GM23338 (cell line): ENCODE data around the gene NT5M. TPM values are rescaled to one million over a fixed set of nuclear protein-coding genes. Genes with fewer than 3 reads are reported as not detected.

Source experiments
- ATAC-seq: fragments of 200-7000 bp; cut with Tn5 transposase; 3 replicates; pipeline ENCODE4 v1.9.1; 2020
- DNase-seq: peaks from one replicate; pipeline ENCODE4 v3.0.0-alpha.2; 2015; ENCODE audit warnings: low spot score
- H2AFZ ChIP-seq: fragments of 200-600 bp; sonication (generic); 2 replicates; pipeline ENCODE4 v1.8.0; 2016; ENCODE audit warnings: antibody characterized with exemption, mild to moderate bottlenecking, moderate library complexity
- H3F3A ChIP-seq: fragments of 200-600 bp; sonication (generic); replicated peaks from 2 replicates; pipeline ENCODE4 v1.8.0; 2017; ENCODE audit warnings: antibody characterized with exemption, mixed run types, low read depth
- H3K27ac ChIP-seq: fragments of 200-600 bp; sonication (generic); 2 replicates; pipeline ENCODE4 v1.6.1; 2016; ENCODE audit warnings: low read depth
- H3K27me3 ChIP-seq: fragments of 200-600 bp; sonication (generic); 2 replicates; pipeline ENCODE4 v1.8.0; 2016; ENCODE audit warnings: mild to moderate bottlenecking, mixed run types, moderate library complexity; ENCODE audit not compliant: insufficient read depth
- H3K36me3 ChIP-seq: fragments of 200-600 bp; sonication (generic); 2 replicates; pipeline ENCODE4 v1.8.0; 2016; ENCODE audit warnings: mild to moderate bottlenecking; ENCODE audit not compliant: insufficient read depth
- H3K4me1 ChIP-seq: fragments of 200-600 bp; sonication (generic); 2 replicates; pipeline ENCODE4 v1.8.0; 2016; ENCODE audit warnings: mild to moderate bottlenecking, moderate library complexity; ENCODE audit not compliant: insufficient read depth
- H3K4me2 ChIP-seq: fragments of 200-600 bp; sonication (generic); 2 replicates; pipeline ENCODE4 v1.7.1; 2017; ENCODE audit warnings: mixed run types
- H3K4me3 ChIP-seq: fragments of 200-600 bp; sonication (generic); 2 replicates; pipeline ENCODE4 v1.6.1; 2016; ENCODE audit warnings: mixed run types
- H3K79me2 ChIP-seq: fragments of 200-600 bp; sonication (generic); replicated peaks from 2 replicates; pipeline ENCODE4 v1.8.0; 2017; ENCODE audit warnings: mild to moderate bottlenecking; ENCODE audit not compliant: insufficient read depth
- H3K9me2 ChIP-seq: fragments of 200-600 bp; sonication (generic); 2 replicates; pipeline ENCODE4 v1.8.0; 2017; ENCODE audit not compliant: insufficient read depth
- H4K20me1 ChIP-seq: fragments of 200-600 bp; sonication (generic); replicated peaks from 2 replicates; pipeline ENCODE4 v1.8.0; 2017; ENCODE audit warnings: mild to moderate bottlenecking; ENCODE audit not compliant: insufficient read depth
- H3K27ac Mint-ChIP-seq: 2 replicates; pipeline ENCODE4 v1.8.0; 2020; ENCODE audit warnings: inconsistent platforms, mild to moderate bottlenecking, moderate library complexity, mixed read lengths
- H3K27me3 Mint-ChIP-seq: 3 replicates; pipeline ENCODE4 v1.8.0; 2022; ENCODE audit warnings: low read depth, mild to moderate bottlenecking, moderate library complexity, mixed read lengths, inconsistent platforms; ENCODE audit not compliant: insufficient read depth, poor library complexity
- H3K36me3 Mint-ChIP-seq: 3 replicates; pipeline ENCODE4 v1.8.0; 2021; ENCODE audit warnings: low read depth, mild to moderate bottlenecking, inconsistent platforms, moderate library complexity, mixed read lengths
- H3K4me1 Mint-ChIP-seq: 3 replicates; pipeline ENCODE4 v1.8.0; 2020; ENCODE audit warnings: mild to moderate bottlenecking, inconsistent platforms, mixed read lengths
- H3K4me3 Mint-ChIP-seq: 3 replicates; pipeline ENCODE4 v1.8.0; 2021; ENCODE audit warnings: moderate library complexity, mild to moderate bottlenecking, inconsistent platforms, mixed read lengths
- H3K9me3 Mint-ChIP-seq: 3 replicates; pipeline ENCODE4 v1.8.0; 2020; ENCODE audit warnings: moderate library complexity, mild to moderate bottlenecking, inconsistent platforms, mixed read lengths
- CREB1 ChIP-seq: fragments of 250-450 bp; sonication (Bioruptor Pico); IDR thresholded peaks from 2 replicates; pipeline ENCODE4 v1.5.0; 2020; ENCODE audit warnings: low read depth, mild to moderate bottlenecking, moderate library complexity
- EZH2 ChIP-seq: fragments of 200-600 bp; sonication (generic); IDR thresholded peaks from one replicate; pipeline ENCODE4 v1.8.0; 2017; ENCODE audit warnings: antibody characterized with exemption, mild to moderate bottlenecking, low read depth; ENCODE audit not compliant: unreplicated experiment
- NANOG ChIP-seq: IDR thresholded peaks from 2 replicates; pipeline ENCODE4 v1.6.1; 2016; ENCODE audit warnings: antibody characterized with exemption, borderline replicate concordance
- ZNF114 ChIP-seq: fragments of 250-450 bp; sonication (Bioruptor Pico); IDR thresholded peaks from 2 replicates; pipeline ENCODE4 v1.5.0; 2020; ENCODE audit warnings: mild to moderate bottlenecking, moderate library complexity
- polyA plus RNA-seq: library from polyadenylated mRNA; unstranded; fragments of >200 nt; fragmentation: Nextera tagmentation; extraction: Ambion mirVana; gene quantifications from 2 replicates; pipeline ENCODE4 v1.2.1, GENCODE V29; 2016
- total RNA-seq: library from RNA; depleted of rRNA; stranded (reverse); fragments of >200 nt; shearing (Covaris generic); gene quantifications from 2 replicates; pipeline ENCODE4 v1.2.3, GENCODE V29; 2014
- TF ChIP-seq, protein P1 (sequence below), 2 experiments: fragments of 200-600 bp in 1 of 2; sonication (generic) in 1 of 2; conservative IDR thresholded peaks; 2 replicates each; pipeline versions ENCODE4 v1.5.1 to v1.6.1; 2016 to 2017; ENCODE audit warnings: antibody characterized with exemption in 2 of 2, low read depth in 2 of 2, mild to moderate bottlenecking in 2 of 2, moderate library complexity in 1 of 2
- TF ChIP-seq, protein P2 (sequence below): fragments of 250-450 bp; sonication (Bioruptor Pico); IDR thresholded peaks from 2 replicates; pipeline ENCODE4 v1.5.0; 2020; ENCODE audit warnings: mild to moderate bottlenecking, moderate library complexity

NT5M gene
- total and polyA plus RNA-seq, 2 experiments from 2014 or later: 6.0 to 10.6 TPM

DNA sequence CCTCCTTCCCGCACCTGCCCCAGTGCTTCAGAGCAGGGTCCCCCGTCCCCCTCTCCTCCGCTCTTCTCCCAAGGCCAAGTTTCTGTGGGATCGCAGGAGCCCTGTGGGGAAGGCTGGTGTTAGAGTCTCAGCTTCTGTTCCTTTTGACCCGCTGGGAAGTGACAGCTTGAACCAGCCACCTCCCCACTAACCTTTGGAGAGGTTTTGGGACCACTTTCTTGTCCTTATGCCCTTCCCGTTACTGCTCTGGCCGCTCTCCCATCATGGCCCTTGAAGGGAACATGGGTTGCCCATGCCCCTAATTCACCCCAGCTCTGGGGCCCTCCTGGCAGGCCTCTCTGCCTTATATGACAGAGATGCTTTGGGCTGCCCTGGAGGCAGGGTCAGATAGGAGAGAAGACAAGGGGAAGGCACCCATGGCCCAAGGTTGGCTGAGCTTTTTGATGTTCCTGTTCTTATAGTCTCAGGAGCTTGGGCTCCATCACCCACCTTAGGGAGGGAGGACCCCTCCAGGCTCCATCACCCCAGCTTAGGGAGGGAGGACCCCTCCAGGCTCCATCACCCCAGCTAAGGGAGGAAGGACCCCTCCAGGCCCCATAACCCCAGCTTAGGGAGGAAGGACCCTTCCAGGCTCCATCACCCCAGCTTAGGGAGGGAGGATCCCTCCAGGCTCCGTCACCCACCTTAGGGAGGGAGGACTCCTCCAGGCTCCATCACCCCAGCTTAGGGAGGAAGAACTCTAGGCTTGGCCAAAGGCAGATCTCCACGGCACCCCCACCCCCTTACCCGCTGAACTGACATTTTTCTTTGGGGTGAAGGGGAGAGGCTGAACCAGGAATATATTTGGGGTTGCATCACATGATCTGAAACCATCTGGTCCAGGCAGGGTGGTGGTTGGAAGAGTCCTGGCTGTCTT, 45.0 kb downstream of the NT5M start:
- Mint-ChIP-seq H3K27me3 (peaks cover 8% of the 10 kb centered on the region), H3K36me3 (no peaks in the 10 kb centered on the region), H3K27ac (no peak overlapping the region), H3K4me1 (peaks cover 4% of the 10 kb centered on the region), H3K4me3 (no peak overlapping the region), H3K9me3 (no peaks in the 10 kb centered on the region)
- H3K36me3 ChIP-seq: no peaks in the 10 kb centered on the region
- no peak overlapping the region for H3K4me2 ChIP-seq
- H3F3A ChIP-seq: no peaks in the 10 kb centered on the region
- H3K4me3 ChIP-seq: no peak overlapping the region
- no peaks in the 10 kb centered on the region for H3K79me2 ChIP-seq
- H3K9me2 ChIP-seq: no peaks in the 10 kb centered on the region
- DNase-seq: no peak
- TF ChIP-seq ZNF114: no peak
- no peak for TF ChIP-seq CREB1
- TF ChIP-seq, protein P1, sequence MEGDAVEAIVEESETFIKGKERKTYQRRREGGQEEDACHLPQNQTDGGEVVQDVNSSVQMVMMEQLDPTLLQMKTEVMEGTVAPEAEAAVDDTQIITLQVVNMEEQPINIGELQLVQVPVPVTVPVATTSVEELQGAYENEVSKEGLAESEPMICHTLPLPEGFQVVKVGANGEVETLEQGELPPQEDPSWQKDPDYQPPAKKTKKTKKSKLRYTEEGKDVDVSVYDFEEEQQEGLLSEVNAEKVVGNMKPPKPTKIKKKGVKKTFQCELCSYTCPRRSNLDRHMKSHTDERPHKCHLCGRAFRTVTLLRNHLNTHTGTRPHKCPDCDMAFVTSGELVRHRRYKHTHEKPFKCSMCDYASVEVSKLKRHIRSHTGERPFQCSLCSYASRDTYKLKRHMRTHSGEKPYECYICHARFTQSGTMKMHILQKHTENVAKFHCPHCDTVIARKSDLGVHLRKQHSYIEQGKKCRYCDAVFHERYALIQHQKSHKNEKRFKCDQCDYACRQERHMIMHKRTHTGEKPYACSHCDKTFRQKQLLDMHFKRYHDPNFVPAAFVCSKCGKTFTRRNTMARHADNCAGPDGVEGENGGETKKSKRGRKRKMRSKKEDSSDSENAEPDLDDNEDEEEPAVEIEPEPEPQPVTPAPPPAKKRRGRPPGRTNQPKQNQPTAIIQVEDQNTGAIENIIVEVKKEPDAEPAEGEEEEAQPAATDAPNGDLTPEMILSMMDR (conservative IDR thresholded peaks at IDR 0.05; ENCODE audit: low read depth in 2 of 2): no peak
- no peak for TF ChIP-seq EZH2
- no peak for TF ChIP-seq NANOG
- TF ChIP-seq, protein P2, sequence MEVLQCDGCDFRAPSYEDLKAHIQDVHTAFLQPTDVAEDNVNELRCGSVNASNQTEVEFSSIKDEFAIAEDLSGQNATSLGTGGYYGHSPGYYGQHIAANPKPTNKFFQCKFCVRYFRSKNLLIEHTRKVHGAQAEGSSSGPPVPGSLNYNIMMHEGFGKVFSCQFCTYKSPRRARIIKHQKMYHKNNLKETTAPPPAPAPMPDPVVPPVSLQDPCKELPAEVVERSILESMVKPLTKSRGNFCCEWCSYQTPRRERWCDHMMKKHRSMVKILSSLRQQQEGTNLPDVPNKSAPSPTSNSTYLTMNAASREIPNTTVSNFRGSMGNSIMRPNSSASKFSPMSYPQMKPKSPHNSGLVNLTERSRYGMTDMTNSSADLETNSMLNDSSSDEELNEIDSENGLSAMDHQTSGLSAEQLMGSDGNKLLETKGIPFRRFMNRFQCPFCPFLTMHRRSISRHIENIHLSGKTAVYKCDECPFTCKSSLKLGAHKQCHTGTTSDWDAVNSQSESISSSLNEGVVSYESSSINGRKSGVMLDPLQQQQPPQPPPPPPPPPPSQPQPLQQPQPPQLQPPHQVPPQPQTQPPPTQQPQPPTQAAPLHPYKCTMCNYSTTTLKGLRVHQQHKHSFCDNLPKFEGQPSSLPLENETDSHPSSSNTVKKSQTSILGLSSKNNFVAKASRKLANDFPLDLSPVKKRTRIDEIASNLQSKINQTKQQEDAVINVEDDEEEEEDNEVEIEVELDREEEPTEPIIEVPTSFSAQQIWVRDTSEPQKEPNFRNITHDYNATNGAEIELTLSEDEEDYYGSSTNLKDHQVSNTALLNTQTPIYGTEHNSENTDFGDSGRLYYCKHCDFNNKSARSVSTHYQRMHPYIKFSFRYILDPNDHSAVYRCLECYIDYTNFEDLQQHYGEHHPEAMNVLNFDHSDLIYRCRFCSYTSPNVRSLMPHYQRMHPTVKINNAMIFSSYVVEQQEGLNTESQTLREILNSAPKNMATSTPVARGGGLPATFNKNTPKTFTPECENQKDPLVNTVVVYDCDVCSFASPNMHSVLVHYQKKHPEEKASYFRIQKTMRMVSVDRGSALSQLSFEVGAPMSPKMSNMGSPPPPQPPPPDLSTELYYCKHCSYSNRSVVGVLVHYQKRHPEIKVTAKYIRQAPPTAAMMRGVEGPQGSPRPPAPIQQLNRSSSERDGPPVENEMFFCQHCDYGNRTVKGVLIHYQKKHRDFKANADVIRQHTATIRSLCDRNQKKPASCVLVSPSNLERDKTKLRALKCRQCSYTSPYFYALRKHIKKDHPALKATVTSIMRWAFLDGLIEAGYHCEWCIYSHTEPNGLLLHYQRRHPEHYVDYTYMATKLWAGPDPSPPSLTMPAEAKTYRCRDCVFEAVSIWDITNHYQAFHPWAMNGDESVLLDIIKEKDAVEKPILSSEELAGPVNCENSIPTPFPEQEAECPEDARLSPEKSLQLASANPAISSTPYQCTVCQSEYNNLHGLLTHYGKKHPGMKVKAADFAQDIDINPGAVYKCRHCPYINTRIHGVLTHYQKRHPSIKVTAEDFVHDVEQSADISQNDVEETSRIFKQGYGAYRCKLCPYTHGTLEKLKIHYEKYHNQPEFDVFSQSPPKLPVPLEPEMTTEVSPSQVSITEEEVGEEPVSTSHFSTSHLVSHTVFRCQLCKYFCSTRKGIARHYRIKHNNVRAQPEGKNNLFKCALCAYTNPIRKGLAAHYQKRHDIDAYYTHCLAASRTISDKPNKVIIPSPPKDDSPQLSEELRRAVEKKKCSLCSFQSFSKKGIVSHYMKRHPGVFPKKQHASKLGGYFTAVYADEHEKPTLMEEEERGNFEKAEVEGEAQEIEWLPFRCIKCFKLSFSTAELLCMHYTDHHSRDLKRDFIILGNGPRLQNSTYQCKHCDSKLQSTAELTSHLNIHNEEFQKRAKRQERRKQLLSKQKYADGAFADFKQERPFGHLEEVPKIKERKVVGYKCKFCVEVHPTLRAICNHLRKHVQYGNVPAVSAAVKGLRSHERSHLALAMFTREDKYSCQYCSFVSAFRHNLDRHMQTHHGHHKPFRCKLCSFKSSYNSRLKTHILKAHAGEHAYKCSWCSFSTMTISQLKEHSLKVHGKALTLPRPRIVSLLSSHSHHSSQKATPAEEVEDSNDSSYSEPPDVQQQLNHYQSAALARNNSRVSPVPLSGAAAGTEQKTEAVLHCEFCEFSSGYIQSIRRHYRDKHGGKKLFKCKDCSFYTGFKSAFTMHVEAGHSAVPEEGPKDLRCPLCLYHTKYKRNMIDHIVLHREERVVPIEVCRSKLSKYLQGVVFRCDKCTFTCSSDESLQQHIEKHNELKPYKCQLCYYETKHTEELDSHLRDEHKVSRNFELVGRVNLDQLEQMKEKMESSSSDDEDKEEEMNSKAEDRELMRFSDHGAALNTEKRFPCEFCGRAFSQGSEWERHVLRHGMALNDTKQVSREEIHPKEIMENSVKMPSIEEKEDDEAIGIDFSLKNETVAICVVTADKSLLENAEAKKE: no peak
- no peaks in the 10 kb centered on the region for H3K27me3 ChIP-seq
- H4K20me1 ChIP-seq: no peaks in the 10 kb centered on the region
- H2AFZ ChIP-seq: no peak overlapping the region
- ATAC-seq: no peak
- H3K4me1 ChIP-seq: 0 out of 2 replicates have a peak, but pooled peaks cover 5% of the 10 kb centered on the region
- H3K27ac ChIP-seq: no peak overlapping the region
